ENCODE results near the gene PARD3. TPM values are rescaled to one million over a fixed set of nuclear protein-coding genes. Genes with fewer than 3 reads are reported as not detected.

PARD3 gene
- total and polyA plus RNA-seq, 2 donors (not counting 3 experiments of a cell fraction or from before 2014, with no cell fraction given): 7.3 to 24.1 TPM

GRCh38 chr10:34275626-34276130 is 539.4 kb downstream of the PARD3 start:
- POLR2A ChIA-PET: no interaction called here
- Histone ChIP-seq H3K9me3 (replicated peaks; ENCODE audit: control insufficient read depth, insufficient read depth, low read length) (no peaks in the 10 kb centered on the region), H3K4me1 (ENCODE audit: control insufficient read depth, extremely low read depth, insufficient read depth, low read length) (peaks cover 14% of the 10 kb centered on the region), H3K27ac (ENCODE audit: insufficient read depth, low read depth, low read length) (no peak overlapping the region), H4K20me1 (replicated peaks; ENCODE audit: control insufficient read depth, extremely low read depth, insufficient read depth, low read length) (no peaks in the 10 kb centered on the region), H3K4me3 (replicated peaks in 1 of 3; ENCODE audit: insufficient read depth in 1 of 3, low read depth in 1 of 3, low read length in 3 of 3) (no peak overlapping the region), H3K9me1 (replicated peaks; ENCODE audit: control insufficient read depth, extremely low read depth, insufficient read depth, low read length) (no peaks in the 10 kb centered on the region), H3K9ac (replicated peaks; ENCODE audit: extremely low read depth, insufficient read depth, low read length) (no peak overlapping the region), H3K4me2 (ENCODE audit: insufficient read depth, low read length) (no peak overlapping the region), H2AFZ (ENCODE audit: low read depth, low read length) (no peak overlapping the region), H3K36me3 (ENCODE audit: control insufficient read depth in 2 of 2, extremely low read depth in 1 of 2, insufficient read depth in 2 of 2, low read length in 2 of 2) (no peaks in the 10 kb centered on the region), H3K79me2 (ENCODE audit: control insufficient read depth, insufficient read depth, low read length) (no peaks in the 10 kb centered on the region), H3K27me3 (ENCODE audit: control insufficient read depth in 2 of 2, insufficient read depth in 2 of 2, low read length in 2 of 2) (no peaks in the 10 kb centered on the region)
- dilution Hi-C loops (cut with MboI; ENCODE audit: extremely low pct_ligation_motif_present, low sequenced_read_pairs): no loop called here
- no TSS peak for BruUV-seq (replicated peaks)
- FAIRE-seq (no peak), DNase-seq (ENCODE audit: low read depth, low spot score) (no peak)
- TF ChIP-seq EZH2 (IDR thresholded peaks at IDR 0.05; ENCODE audit: borderline replicate concordance, low read depth, low read length, severe bottlenecking) (no peak), GATA2 (IDR thresholded peaks at IDR 0.05; ENCODE audit: insufficient read depth, insufficient read length, low read depth, low read length) (no peak), MAX (IDR thresholded peaks at IDR 0.05; ENCODE audit: insufficient read depth, insufficient read length) (no peak), FOS (IDR thresholded peaks at IDR 0.05; ENCODE audit: borderline replicate concordance, insufficient read depth, low read length) (no peak), POLR2AphosphoS5 (IDR thresholded peaks at IDR 0.05; ENCODE audit: insufficient read depth, low read depth, low read length) (no peak)
- intact Hi-C loops (cut with micrococcal nuclease): no loop called here
- CTCF ChIA-PET: no interaction called here

GRCh38 chr10:34274906-34275305 is 540.2 kb downstream of the PARD3 start:
- Histone ChIP-seq H4K20me1 (replicated peaks; ENCODE audit: control insufficient read depth, extremely low read depth, insufficient read depth, low read length) (no peaks in the 10 kb centered on the region), H3K4me3 (replicated peaks in 1 of 3; ENCODE audit: insufficient read depth in 1 of 3, low read depth in 1 of 3, low read length in 3 of 3) (no peak overlapping the region), H3K79me2 (ENCODE audit: control insufficient read depth, insufficient read depth, low read length) (no peaks in the 10 kb centered on the region), H3K36me3 (ENCODE audit: control insufficient read depth in 2 of 2, extremely low read depth in 1 of 2, insufficient read depth in 2 of 2, low read length in 2 of 2) (no peaks in the 10 kb centered on the region), H3K9me3 (replicated peaks; ENCODE audit: control insufficient read depth, insufficient read depth, low read length) (no peaks in the 10 kb centered on the region), H3K4me2 (ENCODE audit: insufficient read depth, low read length) (no peak overlapping the region), H3K9ac (replicated peaks; ENCODE audit: extremely low read depth, insufficient read depth, low read length) (no peak overlapping the region), H3K9me1 (replicated peaks; ENCODE audit: control insufficient read depth, extremely low read depth, insufficient read depth, low read length) (no peaks in the 10 kb centered on the region), H3K27ac (ENCODE audit: insufficient read depth, low read depth, low read length) (no peak overlapping the region), H3K4me1 (ENCODE audit: control insufficient read depth, extremely low read depth, insufficient read depth, low read length) (peaks cover 6% of the 10 kb centered on the region), H2AFZ (ENCODE audit: low read depth, low read length) (no peak overlapping the region), H3K27me3 (ENCODE audit: control insufficient read depth in 2 of 2, insufficient read depth in 2 of 2, low read length in 2 of 2) (no peaks in the 10 kb centered on the region)
- FAIRE-seq (no peak), DNase-seq (ENCODE audit: low read depth, low spot score) (no peak)
- ChIA-PET CTCF (no interaction called here), POLR2A (no interaction called here)
- TF ChIP-seq POLR2A (IDR thresholded peaks at IDR 0.05; ENCODE audit: low read depth, low read length) (no peak), MAX (IDR thresholded peaks at IDR 0.05; ENCODE audit: insufficient read depth, insufficient read length) (no peak), EZH2 (IDR thresholded peaks at IDR 0.05; ENCODE audit: borderline replicate concordance, low read depth, low read length, severe bottlenecking) (no peak), MYC (IDR thresholded peaks at IDR 0.05; ENCODE audit: low read depth, low read length) (no peak), CTCF (IDR thresholded peaks at IDR 0.05; ENCODE audit: extremely low read depth in 1 of 2, insufficient read depth in 1 of 2, low read depth in 1 of 2, low read length in 2 of 2) (no peak), FOS (IDR thresholded peaks at IDR 0.05; ENCODE audit: borderline replicate concordance, insufficient read depth, low read length) (no peak), GATA2 (IDR thresholded peaks at IDR 0.05; ENCODE audit: insufficient read depth, insufficient read length, low read depth, low read length) (no peak), JUN (IDR thresholded peaks at IDR 0.05; ENCODE audit: borderline replicate concordance, insufficient read depth, insufficient read length, low read depth) (no peak)
- dilution Hi-C loops (cut with MboI; ENCODE audit: extremely low pct_ligation_motif_present, low sequenced_read_pairs) (no loop called here), intact Hi-C loops (cut with micrococcal nuclease) (no loop called here)
- no TSS peak for BruUV-seq (replicated peaks)
